GM03348 (cell line): ENCODE data around the gene COL8A2.

Experiments used
- DNase-seq: peaks from one replicate; pipeline ENCODE4 v3.0.0; 2012; ENCODE audit warnings: low spot score

Gene COL8A2

GRCh38 chr1:36157973-36158826, 33.2 kb upstream of the COL8A2 start:
- DNase-seq, result peak; percentile 3

- DNase-seq, result peak; percentile 47
These were observed 32.3 kb upstream of the COL8A2 start for GRCh38 chr1:36157115-36157903.

- peak; percentile 72 for DNase-seq
These were observed 31.5 kb upstream of the COL8A2 start for GRCh38 chr1:36156329-36157114.

GRCh38 chr1:36155408-36156328, 30.6 kb upstream of the COL8A2 start, which contains the start of gene MAP7D1:
Gene MAP7D1 (plus strand): TSS chr1:36156160. CDS start chr1:36156418, 258 bp downstream.
- peak; percentile 94 for DNase-seq

- DNase-seq, result no peak
These were observed 29.9 kb upstream of the COL8A2 start for GRCh38 chr1:36154765-36155407.

GRCh38 chr1:36154335-36154734, 29.3 kb upstream of the COL8A2 start:
- no peak for DNase-seq

- DNase-seq, result no peak
These were observed 28.5 kb upstream of the COL8A2 start for GRCh38 chr1:36153476-36153875.

GRCh38 chr1:36151845-36152203, 26.8 kb upstream of the COL8A2 start:
- peak; percentile 62 for DNase-seq

GRCh38 chr1:36151134-36151844, 26.3 kb upstream of the COL8A2 start:
- DNase-seq, result no peak

- DNase-seq, result peak; percentile 94
These were observed 25.5 kb upstream of the COL8A2 start for GRCh38 chr1:36150296-36151133.

- no peak for DNase-seq
These were observed 24.9 kb upstream of the COL8A2 start for GRCh38 chr1:36149973-36150295.

- peak; percentile 98 for DNase-seq
These were observed 24.4 kb upstream of the COL8A2 start, which contains the start of gene TRAPPC3 for GRCh38 chr1:36149237-36149972. Gene TRAPPC3 (minus strand): TSS chr1:36149486. CDS start chr1:36149378, 108 bp downstream.

GRCh38 chr1:36148821-36149236, 23.8 kb upstream of the COL8A2 start:
- no peak for DNase-seq

GRCh38 chr1:36144413-36144812, 19.4 kb upstream of the COL8A2 start:
- DNase-seq, result no peak

GRCh38 chr1:36143424-36143823, 18.4 kb upstream of the COL8A2 start:
- DNase-seq, result no peak

- no peak for DNase-seq
These were observed 17.1 kb upstream of the COL8A2 start for GRCh38 chr1:36142121-36142520.

- no peak for DNase-seq
These were observed 14.5 kb upstream of the COL8A2 start for GRCh38 chr1:36139521-36139920.

- DNase-seq, result no peak
These were observed 12.8 kb upstream of the COL8A2 start for GRCh38 chr1:36137776-36138175.
